HS-5 (cell line): Measurements from ENCODE around the gene ALMS1.
"Not testable (repeated sequence)": the region's sequence is repeated elsewhere in the genome, so short reads cannot be mapped to it uniquely, and the experiment has no call there.

Experiments used
- DNase-seq: peaks from one replicate; pipeline ENCODE4 v3.0.0-alpha.2; 2012; ENCODE audit warnings: low read depth

The ALMS1 gene

DNA sequence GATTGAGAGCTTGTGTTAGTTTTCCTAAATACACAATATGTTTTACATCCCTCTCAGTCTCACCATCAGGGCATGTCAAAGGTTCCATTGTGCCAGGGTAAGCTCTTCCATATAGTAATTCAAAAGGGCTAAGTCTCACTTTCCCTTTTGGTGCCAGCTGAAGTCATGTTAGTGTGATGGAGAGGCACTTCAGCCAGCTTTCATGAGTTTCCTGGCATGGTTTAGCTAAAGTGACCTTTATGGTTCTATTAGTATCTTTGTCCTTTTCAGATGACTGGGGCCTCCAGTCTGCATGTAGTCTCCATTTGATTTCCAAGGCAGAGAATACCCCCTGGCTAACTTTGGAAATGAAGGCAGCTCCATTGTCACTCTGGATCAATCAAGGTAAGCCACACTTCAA, 229.4 kb downstream of the ALMS1 start:
- DNase-seq = no peak

DNA sequence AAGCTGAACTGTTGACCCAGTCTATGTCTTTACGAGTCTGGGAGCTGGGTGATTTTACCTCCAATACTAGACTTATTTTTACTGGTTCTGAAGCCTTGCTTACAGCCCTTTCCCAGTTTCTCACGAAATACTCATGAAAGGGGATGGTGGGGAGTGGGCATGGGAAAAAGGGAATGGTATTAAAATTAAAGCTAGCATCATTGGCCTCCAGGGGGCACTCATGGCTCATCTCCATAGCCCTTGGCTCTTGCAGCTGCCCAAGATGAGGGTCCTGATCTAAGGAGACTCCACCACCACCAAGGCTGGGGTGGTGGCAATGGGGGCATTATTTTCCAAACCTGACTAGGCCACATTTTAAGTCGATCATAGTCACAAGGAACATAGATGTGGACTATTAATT, 234.3 kb downstream of the ALMS1 start:
- DNase-seq = not testable (repeated sequence)

DNA sequence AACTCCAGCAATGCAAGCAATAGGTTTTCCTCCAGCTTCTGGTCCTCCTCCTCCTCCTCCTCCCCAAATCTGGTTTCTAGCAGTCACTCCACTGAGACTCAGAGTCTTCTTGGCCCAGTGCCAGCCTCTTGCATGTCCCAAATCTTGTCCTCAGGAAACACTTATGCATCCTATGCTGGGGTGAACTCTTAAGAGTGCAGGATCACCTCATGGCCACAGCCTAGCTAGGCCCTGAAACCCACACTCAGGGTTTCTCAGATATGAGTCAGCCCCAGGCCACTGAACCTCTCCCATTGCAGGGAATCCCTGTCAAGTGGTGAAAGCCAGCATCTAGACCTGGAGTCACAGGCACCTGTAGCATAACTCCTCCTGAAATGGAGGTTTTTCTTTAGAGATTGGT, 238.4 kb downstream of the ALMS1 start:
- DNase-seq = not testable (repeated sequence)

DNA sequence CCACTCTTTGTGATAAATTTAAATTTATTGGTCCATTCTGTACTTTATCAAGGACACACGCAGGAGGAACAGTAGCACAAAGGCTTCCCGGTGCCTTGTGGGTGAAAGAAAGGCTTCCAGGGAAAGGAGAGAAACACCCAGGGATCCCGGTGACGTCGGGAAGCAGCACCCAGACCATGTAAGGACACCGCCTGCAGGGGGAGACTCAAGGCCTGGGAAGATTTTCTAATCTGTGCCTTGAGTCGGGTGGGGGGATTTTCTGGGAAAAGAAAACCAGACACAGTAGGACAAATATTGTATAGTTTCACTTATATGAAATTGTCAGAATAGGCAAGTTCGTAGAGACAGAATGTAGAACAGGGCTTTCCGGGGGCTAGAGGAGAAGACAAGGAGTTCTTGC, 239.0 kb downstream of the ALMS1 start:
- not testable (repeated sequence) for DNase-seq

DNA sequence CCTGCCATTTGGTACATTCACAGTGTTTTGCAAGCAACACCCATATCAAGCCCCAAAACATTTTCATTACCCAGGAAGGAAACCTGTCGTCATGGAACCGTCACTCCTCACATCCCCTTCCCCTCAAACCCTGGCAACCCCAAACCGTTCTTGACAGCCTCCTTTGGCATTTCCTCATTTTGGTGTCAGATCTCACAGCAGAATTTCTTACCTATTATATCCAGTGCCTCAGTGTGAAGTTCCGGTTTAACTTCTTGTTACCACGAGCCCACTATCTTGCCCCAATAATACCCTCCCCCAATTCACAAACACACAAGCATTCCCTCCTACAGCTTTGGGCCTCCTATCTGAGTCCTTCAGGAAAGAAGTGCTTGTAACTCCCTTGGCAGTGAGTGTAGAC, 240.6 kb downstream of the ALMS1 start:
- DNase-seq = not testable (repeated sequence)

DNA sequence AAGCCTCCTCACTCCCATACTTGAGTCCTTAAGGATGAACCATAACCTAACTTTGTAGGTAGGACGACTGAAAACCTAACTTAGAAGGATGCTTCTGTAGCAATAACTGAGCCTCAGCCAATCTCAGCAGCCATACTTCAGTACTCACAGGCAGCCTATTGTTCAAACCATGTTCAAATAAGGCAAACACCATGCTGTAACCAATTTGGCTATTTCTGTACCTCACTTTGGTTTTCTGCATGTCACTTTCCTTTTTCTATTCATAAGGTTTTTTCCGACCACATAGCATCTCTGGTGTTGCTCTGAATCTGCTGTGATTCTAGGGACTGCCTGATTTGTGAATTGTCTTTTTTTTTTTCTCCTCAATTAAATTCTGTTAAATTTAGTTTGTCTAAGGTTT, 242.9 kb downstream of the ALMS1 start:
- DNase-seq = not testable (repeated sequence)

DNA sequence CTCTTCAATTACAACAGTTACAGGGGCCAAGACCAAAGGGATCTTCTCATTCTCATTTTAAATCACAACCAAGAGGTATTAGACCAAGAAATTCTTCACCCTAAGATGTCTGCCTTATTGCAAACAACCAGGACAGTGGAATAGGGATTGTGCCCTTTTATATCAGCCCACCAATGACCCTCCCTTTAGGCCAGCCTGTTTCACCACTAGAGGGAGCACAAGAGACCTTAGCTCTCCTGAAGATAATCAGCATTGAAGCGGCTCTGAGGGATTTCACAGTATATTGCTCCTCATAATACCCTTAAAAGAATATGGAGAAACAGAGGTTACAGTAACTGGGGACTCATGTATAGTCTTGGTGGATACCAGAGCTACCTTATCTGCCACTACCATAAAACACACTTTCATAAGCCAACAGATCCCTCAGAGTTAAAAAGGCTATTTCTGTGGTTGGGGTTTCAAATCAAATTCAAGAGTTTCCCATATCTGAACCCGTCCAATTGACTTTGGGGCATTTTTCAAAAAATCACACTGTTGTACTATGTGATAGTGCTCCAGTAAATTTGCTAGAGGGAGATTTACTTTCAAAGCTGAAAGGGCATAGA, 245.1 kb downstream of the ALMS1 start:
- DNase-seq = not testable (repeated sequence)

DNA sequence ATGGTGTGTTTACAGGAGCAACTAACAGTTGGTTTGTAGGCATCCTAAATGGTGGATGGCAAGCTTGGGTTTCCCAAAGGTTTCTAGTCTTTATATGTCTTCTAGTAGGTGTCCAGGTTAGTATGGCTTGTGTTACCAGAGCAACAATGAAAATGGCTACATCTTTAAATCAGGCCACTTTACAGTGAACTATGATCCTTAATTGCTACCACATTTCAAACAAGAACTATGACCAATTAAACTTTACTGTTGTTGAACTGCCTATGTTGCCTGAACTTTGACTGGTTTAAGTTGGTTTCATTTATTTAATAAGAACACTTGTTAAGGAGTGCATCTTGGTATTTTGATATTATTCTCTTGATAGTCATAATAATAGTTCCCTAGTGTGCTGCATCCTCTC, 251.3 kb downstream of the ALMS1 start:
- not testable (repeated sequence) for DNase-seq

DNA sequence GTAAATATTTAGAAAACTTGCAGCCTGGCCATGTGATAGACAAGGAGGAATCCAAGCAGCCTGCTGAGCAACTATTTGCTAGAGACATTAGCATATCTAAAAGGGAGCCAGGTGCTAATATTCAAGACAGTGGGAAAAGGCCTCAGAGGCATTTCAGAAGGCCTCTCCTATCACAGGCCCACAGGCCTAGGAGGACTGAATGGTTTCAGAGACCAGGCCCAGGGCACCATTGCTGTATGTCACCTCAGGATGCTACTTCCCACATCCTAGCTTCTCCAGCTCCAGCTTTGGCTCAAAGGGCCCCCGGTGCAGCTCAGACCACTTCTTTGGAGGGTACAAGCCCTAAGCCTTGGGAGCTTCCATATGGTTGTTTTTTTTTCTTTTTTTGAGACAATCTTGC, 252.8 kb downstream of the ALMS1 start:
- no peak for DNase-seq

DNA sequence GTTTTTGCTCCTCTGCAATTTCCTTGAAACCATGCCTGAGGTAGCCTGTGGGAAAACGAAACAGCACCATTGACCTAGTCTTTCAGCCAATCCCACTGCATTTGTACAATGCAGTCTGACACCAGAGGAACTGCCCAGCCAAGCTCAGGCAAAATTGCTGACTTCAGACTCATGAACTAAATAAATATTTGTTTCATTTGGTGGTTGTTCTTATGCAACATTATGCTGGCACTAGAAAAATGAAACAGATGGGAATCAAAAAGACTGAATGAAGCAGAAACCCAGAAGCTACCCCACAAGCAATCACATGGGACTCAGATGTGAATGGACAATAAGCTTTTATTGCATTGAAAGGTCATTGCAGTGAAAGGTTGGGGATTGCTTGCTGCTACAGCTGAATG, 254.9 kb downstream of the ALMS1 start:
- no peak for DNase-seq

DNA sequence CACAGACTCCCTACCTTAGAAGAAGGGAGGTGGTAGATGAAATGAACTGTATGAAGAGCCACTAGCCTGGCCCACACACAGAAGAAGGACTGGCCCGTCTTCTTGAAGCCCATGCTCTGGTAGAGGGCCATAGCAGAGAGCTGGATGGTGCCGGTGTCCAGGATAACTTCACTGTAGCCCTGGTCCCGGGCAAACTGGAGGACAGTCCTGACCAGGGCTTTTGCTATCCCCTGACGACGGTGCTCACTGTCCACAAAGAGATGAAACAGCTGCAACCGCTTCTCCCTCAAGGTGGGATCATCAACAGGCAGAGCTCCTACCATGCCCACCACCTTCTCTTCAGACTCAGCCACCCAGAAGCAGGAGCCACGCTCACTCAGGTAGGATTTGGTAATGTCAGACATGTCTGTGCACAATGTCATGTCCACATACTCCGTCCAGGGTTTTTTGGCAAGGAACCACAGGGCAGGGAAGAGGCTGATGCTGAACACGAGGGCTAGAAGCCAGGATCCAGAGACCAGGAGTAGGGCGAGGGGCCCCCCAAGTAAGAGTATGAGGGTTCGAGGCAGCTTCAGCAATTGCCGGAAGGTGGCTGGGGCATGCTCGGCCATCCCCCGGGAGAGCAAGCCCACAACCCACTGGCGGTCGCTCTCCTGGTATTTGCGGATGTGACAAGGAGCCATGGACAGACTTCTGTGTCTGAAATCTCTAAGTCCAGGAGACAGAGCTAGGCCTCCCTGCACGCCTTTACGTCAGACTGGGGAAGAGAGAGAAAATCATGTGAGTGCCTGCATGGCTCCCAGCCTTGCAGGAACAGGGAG, 255.5 kb downstream of the ALMS1 start:
- no peak for DNase-seq

DNA sequence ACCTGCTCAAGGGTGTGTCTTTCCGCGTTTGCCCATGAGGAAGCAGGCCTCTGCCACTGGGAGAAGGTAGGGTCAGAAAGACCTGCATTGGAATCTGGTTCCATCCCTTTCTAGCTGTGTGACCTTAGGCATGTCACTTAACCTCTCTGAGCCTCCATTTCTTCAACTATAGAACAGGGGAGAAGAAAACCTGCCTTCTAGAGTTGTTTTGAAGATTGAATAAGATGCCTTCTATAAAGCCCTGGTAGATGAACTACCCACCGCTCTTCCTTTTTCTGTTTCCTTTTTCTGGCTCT, 256.1 kb downstream of the ALMS1 start:
- DNase-seq = no peak

DNA sequence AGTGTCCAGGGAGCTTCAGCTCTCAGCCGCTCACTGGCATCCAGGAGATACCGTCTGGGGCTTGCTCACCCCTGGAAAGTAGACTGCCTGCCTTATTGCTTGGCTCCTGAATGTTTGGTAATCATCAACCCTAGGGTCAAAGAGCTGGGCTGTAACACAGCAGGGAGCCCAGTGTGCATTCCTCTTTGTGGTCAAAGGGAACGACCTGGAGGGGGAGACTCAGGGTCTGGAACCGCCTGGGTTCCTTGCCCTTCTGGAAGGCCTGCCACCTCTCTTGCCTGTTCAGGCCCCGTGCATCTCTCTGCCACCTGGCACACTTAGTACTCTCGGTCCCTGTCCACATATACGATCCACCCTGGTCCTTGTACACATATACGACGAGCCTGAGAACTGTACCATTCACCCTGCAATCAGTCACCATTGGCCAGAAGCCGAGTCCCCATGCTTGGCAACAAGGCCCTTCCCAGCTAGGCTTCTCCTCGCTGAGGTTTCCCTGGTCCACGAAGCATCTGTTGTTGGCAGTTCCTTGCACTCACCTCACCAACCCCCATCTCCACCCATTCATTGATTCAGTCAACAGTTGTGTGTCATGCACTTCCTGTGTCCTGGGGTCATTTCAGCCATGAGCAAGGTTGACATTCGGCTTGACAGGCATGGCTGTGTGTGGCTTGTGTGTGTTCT, 256.8 kb downstream of the ALMS1 start, which contains the start of gene NAT8:
NAT8 (minus strand) TSS at position 85 of the 681 bp plus-strand sequence. CDS start 794 bp downstream, outside the sequence.
- no peak for DNase-seq

DNA sequence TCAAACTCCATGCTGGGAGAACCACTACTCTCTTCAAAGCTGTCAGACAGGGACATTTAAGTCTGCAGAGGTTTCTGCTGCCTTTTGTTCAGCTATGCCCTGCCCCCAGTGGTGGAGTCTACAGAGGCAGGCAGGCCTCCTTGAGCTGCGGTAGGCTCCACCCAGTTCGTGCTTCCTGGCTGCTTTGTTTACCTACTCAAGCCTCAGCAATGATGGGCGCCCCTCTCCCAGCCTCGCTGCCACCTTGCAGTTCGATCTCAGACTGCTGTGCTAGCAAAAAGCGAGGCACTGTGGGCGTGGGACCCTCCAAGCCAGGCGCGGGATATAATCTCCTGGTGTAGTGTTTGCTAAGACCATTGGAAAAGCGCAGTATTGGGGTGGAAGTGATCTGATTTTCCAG, 262.1 kb downstream of the ALMS1 start:
- DNase-seq = not testable (repeated sequence)

DNA sequence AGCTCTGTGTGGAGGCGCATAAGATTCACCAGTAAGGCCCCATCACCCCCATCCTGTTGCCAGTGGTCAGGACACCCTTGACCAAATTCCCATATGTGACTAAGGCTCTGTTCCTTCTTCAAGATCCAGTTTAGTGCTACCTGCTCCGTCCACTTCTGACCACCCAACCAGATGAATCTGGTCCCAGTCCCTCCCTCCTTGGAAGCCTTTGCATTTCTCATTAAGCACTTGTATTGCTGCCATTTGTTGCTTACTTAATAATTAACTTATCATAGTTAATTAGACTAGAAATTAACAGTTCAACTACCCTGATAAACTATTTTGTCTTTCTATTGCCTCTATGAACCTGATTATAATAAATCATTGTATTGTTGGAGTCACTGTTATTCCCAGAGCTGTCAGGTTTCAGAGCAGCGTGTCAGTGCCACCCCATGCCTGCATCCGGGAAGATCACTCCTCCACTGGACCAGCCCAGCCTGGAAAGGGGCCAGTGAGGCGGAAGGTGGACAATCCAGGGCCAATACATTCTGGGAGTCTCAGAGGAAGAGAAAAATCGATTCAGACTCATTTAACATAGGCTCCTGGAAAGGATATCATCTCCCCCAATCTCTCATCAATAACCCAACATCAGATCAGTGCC, 266.1 kb downstream of the ALMS1 start:
- no peak for DNase-seq

DNA sequence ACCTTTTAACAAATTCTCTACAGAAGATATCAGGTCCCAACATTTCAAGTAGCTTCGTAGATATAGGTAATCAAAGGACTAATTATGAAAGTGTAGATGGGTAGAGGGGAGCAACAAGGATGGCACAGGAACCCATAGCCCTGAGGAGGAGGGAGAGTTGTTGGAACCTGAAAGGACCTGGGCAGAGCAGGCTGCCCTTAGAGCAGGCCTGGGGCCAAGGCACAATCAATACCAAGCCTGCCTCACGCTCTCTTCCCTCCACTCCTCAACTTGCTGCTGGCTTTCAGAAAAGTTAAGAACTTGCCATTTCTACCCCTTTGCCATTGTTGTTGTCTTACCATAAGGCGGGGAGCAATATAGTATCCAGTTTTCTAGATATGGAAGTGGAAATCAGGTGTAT, 266.7 kb downstream of the ALMS1 start:
- DNase-seq = no peak

DNA sequence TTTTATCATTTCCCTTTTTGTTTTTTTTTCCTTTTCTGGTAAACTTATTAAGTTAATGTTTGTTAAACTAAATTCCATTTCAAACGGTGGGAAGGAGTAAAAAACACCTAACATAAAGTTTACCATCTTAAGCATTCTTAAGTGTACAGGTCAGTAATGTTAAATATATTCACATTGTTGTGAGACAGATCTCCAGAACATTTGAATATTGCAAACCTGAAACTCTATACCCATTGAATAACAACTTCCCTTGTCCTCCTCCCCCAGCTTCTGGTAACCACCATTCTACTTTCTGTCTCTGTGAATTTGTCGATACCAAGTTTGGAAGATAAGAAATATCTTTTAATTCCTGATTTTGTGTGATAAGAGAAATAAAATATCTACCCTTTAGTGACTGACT, 268.5 kb downstream of the ALMS1 start:
- DNase-seq = no peak
